ENCODE data around the gene IGFL4.

GRCh38 chr19:46030812-46031550, 9.8 kb downstream of the IGFL4 start:
- TF ChIP-seq CTCF (IDR thresholded peaks at IDR 0.05; ENCODE audit: insufficient read depth, low read depth, low read length): no peak
- TF ChIP-seq EZH2 (IDR thresholded peaks at IDR 0.05; ENCODE audit: insufficient read depth, low read length): no peak

Data from astrocyte (in vitro differentiated cells and primary cell).